Measurements from ENCODE around the gene GPN2. TPM values are rescaled to one million over a fixed set of nuclear protein-coding genes. Genes with fewer than 3 reads are reported as not detected.

The GPN2 gene
- 16.5 to 29.5 TPM (median 27.6 TPM) in 5 replicates for total RNA-seq (2022; extraction: Qiagen RNA extraction; ENCODE audit: low read depth)

DNA sequence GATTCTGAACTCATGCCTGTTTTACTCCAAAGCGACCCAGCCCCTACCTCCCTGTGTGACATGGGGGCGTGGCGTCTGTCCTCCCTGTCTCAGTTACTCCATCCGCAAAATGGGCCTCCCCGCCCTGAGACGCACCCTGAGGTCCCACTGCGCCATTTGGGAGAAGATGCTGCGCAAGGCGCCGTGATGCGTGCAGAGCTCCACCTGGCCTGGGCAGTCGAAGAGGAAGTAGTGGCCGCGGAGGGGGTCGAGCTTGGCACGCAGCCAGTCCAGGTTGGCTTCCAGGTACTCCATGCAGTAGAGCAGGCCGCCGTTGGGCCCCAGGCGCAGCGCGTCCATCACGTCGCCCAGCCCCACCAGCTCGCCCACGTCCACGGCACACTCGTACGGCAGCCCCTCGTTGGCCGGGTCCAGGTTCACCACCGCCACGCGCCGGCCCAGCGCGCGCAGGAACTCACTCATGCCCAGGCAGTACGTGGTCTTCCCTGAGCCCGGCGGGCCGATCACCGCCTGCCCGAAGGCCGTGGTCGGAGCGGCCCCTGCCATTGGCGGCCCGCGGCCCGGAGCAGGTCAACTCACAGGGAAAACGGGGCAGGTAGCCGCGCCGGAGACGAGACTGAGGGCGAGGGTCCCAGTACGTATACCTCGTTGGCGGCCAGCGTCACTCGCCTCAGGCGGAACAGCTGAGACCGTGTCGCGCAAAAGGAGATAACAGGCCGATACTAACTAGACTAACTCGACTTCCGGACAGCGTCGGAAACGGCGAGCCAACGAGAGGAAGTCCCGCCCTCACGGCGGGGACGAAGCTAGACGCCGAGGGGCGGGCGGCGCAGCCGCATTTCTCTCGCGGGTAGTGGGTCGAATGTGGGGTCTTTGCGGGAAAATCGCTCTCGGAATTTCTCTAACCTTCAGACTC lies at the start of gene GPN2:
GPN2 (minus strand) TSS at position 733 of the 916 bp plus-strand sequence; CDS start at position 546, 187 bp downstream.

GRCh38 chr1:26921540-26922430 lies 31.7 kb upstream of the GPN2 start, which contains the start of gene NUDC:
Gene NUDC, plus strand, starts transcription at chr1:26921743. Its CDS starts 106 bp downstream, at chr1:26921849.

DNA sequence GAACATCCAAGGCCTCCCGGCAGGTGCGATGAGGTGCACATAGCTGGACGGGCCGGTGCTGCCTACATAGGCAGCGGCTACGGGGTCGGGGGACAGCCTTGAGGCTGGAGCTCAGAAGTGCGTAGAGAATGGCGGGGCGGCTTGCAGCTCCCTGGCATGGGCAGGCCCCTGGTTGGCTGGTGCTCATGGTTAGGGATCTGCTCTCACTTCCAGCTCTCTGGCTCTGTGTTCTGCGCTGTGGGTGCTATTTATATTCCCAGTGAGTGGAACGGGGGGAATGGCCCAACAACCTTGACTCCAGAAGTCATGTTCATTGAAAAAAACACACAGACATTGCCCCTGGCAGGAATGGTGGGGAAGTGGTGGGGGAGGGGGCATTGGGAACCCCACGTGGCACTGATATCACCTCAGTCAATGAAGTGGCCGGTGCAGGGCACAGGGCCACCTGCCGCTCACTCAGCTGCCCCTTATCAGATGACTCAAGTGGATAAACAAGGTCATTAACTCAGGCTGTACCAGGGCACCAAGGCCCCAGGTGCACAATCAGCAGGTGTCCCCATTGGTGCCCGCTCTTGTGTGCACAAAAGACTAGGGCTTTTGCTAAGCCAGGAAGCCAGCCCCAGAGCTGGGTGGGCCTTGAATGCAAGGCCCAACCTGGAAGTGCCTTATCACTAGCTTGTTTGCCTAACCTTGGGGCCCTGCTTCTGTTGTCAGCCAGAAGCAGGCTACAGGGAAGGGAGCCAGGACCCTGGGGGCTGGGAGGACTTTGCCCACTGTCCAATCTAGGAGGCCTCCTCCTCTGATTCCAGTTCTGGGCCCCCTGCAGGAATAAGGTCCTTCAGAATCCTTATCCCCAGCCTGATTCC lies 23.9 kb upstream of the GPN2 start, which contains the start of gene NR0B2:
NR0B2 (minus strand) TSS at position 222 of the 866 bp plus-strand sequence; CDS start at position 187, 35 bp downstream.

GRCh38 chr1:26900001-26900814 lies 10.1 kb upstream of the GPN2 start, which contains the start of gene GPATCH3:
Gene GPATCH3, minus strand, starts transcription at chr1:26900467. Its CDS starts 25 bp downstream, at chr1:26900442.

DNA sequence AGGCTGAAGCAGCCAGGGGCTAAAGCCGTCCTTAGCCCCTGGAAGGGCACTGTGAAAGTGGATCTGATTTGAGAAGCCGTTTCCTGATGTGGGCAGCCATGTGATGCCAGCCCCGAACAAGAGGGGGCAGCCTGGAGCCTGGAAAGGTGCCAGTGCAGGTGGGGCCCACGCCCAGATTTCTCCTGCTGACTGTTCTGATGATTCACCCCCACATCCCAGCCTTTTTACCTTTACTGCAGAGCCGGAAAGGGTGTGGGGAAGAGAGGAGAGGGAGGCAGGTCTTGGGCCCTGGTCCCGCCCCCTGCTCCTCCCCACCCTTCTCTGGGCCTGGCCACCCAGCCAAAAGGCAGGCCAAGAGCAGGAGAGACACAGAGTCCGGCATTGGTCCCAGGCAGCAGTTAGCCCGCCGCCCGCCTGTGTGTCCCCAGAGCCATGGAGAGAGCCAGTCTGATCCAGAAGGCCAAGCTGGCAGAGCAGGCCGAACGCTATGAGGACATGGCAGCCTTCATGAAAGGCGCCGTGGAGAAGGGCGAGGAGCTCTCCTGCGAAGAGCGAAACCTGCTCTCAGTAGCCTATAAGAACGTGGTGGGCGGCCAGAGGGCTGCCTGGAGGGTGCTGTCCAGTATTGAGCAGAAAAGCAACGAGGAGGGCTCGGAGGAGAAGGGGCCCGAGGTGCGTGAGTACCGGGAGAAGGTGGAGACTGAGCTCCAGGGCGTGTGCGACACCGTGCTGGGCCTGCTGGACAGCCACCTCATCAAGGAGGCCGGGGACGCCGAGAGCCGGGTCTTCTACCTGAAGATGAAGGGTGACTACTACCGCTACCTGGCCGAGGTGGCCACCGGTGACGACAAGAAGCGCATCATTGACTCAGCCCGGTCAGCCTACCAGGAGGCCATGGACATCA lies 27.1 kb downstream of the GPN2 start, which contains the start of gene SFN:
SFN (plus strand) TSS at position 369 of the 904 bp plus-strand sequence; CDS start at position 433, 64 bp downstream.

DNA sequence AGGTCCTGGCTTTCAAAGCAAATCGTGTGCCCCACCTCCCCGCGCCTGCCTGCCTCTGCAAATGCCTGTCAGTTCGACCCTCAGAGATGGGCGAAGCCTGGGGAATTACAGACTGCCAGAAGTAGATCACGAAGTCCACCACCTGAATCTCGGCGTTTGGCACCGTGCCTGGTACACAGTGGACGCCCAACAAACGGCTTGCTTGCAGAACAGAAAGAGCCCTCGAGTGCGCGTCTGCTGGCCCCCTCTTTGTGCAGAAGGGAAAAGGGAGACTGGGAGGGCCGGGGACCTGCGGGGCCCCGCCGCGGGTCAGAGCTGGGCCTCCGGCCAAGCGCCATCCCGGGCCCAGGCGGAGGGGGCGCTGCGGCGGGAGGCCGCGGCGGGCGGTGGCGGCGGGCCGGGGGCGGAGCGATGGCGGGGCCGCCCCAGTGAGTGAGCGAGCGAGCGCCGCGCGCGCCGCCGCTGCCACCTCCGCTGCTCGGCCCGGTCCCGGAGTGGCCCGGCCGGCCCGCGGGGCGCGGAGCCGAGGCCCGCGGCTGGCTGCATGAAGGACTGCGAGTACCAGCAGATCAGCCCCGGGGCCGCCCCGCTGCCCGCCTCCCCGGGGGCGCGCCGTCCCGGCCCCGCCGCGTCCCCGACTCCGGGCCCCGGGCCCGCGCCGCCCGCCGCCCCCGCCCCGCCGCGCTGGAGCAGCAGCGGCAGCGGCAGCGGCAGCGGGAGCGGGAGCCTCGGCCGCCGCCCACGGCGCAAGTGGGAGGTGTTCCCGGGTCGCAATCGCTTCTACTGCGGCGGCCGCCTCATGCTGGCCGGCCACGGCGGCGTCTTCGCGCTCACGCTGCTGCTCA lies 63.6 kb downstream of the GPN2 start, which contains the start of gene ZDHHC18:
ZDHHC18 (plus strand) TSS at position 428 of the 845 bp plus-strand sequence; CDS start at position 545, 117 bp downstream.

Other genes starting within 250 kb of the GPN2 start
- 34.2 to 37.1 TPM (median 35.4 TPM) in 5 replicates for gene ARID1A, start 194.3 kb downstream of the GPN2 start, total RNA-seq (2022; extraction: Qiagen RNA extraction; ENCODE audit: low read depth)
- 5.3 to 6.4 TPM (median 5.9 TPM) in 5 replicates for gene PIGV, start 102.3 kb downstream of the GPN2 start, total RNA-seq (2022; extraction: Qiagen RNA extraction; ENCODE audit: low read depth)
- gene ZDHHC18, start 63.6 kb downstream of the GPN2 start, total RNA-seq (2022; extraction: Qiagen RNA extraction; ENCODE audit: low read depth): 38.1 to 51.1 TPM (median 45.2 TPM) in 5 replicates
- gene SFN, start 27.1 kb downstream of the GPN2 start, total RNA-seq (2022; extraction: Qiagen RNA extraction; ENCODE audit: low read depth): 584 to 787 TPM (median 687 TPM) in 5 replicates
- 8.9 to 10.7 TPM (median 9.9 TPM) in 5 replicates for gene GPATCH3, start 10.2 kb upstream of the GPN2 start, total RNA-seq (2022; extraction: Qiagen RNA extraction; ENCODE audit: low read depth)
- not detected in 5 replicates for gene NR0B2, start 23.7 kb upstream of the GPN2 start, total RNA-seq (2022; extraction: Qiagen RNA extraction; ENCODE audit: low read depth)
- gene NUDC, start 31.5 kb upstream of the GPN2 start, total RNA-seq (2022; extraction: Qiagen RNA extraction; ENCODE audit: low read depth): 117 to 146 TPM (median 128 TPM) in 5 replicates
- gene KDF1, start 70.2 kb upstream of the GPN2 start, total RNA-seq (2022; extraction: Qiagen RNA extraction; ENCODE audit: low read depth): 0.08 to 0.40 TPM (median 0.09 TPM) in 5 replicates
- 182 to 276 TPM (median 255 TPM) in 5 replicates for gene TRNP1, start 103.4 kb upstream of the GPN2 start, total RNA-seq (2022; extraction: Qiagen RNA extraction; ENCODE audit: low read depth)
- 0.64 to 1.5 TPM (median 1.0 TPM) in 5 replicates for gene TENT5B, start 122.6 kb upstream of the GPN2 start, total RNA-seq (2022; extraction: Qiagen RNA extraction; ENCODE audit: low read depth)